Hepatocyte (in vitro differentiated cells): Measurements from ENCODE around the gene ARGFX. TPM values are rescaled to one million over a fixed set of nuclear protein-coding genes. Genes with fewer than 3 reads are reported as not detected.

ENCODE experiments used
- DNase-seq: peaks from one replicate; pipeline ENCODE4 v3.0.0-alpha.2; 2016; ENCODE audit warnings: low spot score
- H2AFZ ChIP-seq: fragments of 200-600 bp; sonication (generic); 2 replicates; pipeline ENCODE4 v1.6.0; 2016; ENCODE audit warnings: antibody characterized with exemption, mild to moderate bottlenecking
- H3K27ac ChIP-seq: fragments of 200-600 bp; sonication (generic); 2 replicates; pipeline ENCODE4 v1.5.1; 2016; ENCODE audit warnings: mild to moderate bottlenecking
- H3K27me3 ChIP-seq: fragments of 200-600 bp; sonication (generic); 2 replicates; pipeline ENCODE4 v1.6.1; 2016
- H3K36me3 ChIP-seq: fragments of 200-600 bp; sonication (generic); replicated peaks from 2 replicates; pipeline ENCODE4 v1.5.1; 2016; ENCODE audit warnings: low read depth; ENCODE audit not compliant: insufficient read depth
- H3K4me1 ChIP-seq: fragments of 200-600 bp; sonication (generic); 2 replicates; pipeline ENCODE4 v1.5.1; 2016; ENCODE audit warnings: mild to moderate bottlenecking, moderate library complexity; ENCODE audit not compliant: insufficient read depth
- H3K4me2 ChIP-seq: fragments of 200-600 bp; sonication (generic); 2 replicates; pipeline ENCODE4 v1.6.0; 2016
- H3K4me3 ChIP-seq: fragments of 200-600 bp; sonication (generic); 2 replicates; pipeline ENCODE4 v1.5.1; 2016; ENCODE audit warnings: mild to moderate bottlenecking
- H3K79me2 ChIP-seq: fragments of 200-600 bp; sonication (generic); 2 replicates; pipeline ENCODE4 v1.6.0; 2017; ENCODE audit warnings: mild to moderate bottlenecking
- H3K9me2 ChIP-seq: fragments of 200-600 bp; sonication (generic); replicated peaks from 2 replicates; pipeline ENCODE4 v1.6.0; 2017; ENCODE audit warnings: mild to moderate bottlenecking; ENCODE audit not compliant: insufficient read depth
- H3K9me3 ChIP-seq: fragments of 200-600 bp; sonication (generic); 2 replicates; pipeline ENCODE4 v1.5.1; 2016; ENCODE audit warnings: low read depth, mild to moderate bottlenecking
- H4K20me1 ChIP-seq: fragments of 200-600 bp; sonication (generic); 2 replicates; pipeline ENCODE4 v1.6.0; 2016; ENCODE audit warnings: mild to moderate bottlenecking; ENCODE audit not compliant: insufficient read depth, poor library complexity, severe bottlenecking
- EZH2 ChIP-seq: fragments of 200-600 bp; sonication (generic); IDR thresholded peaks from 2 replicates; pipeline ENCODE4 v1.6.1; 2016; ENCODE audit warnings: antibody characterized with exemption, mild to moderate bottlenecking, borderline replicate concordance
- EZH2phosphoT487 ChIP-seq: fragments of 200-600 bp; sonication (generic); IDR thresholded peaks from one replicate; pipeline ENCODE4 v1.6.1; 2018; ENCODE audit warnings: antibody characterized with exemption, mild to moderate bottlenecking, low read depth, moderate library complexity; ENCODE audit not compliant: unreplicated experiment, severe bottlenecking
- WGBS: methylation state at CpG from one replicate; pipeline ENCODE4 v1.1.6; 2016; ENCODE audit warnings: low lambda C conversion rate; ENCODE audit errors: missing lambda C conversion rate; 5-methylcytosine and 5-hydroxymethylcytosine counted together
- polyA plus RNA-seq: library from polyadenylated mRNA; unstranded; fragments of >200 nt; fragmentation: Nextera tagmentation; extraction: Ambion mirVana; gene quantifications from 2 replicates; pipeline ENCODE4 v1.2.1, GENCODE V29; 2016
- total RNA-seq: library from RNA; depleted of rRNA; stranded (reverse); fragments of >200 nt; gene quantifications from 2 replicates; pipeline ENCODE4 v1.2.3, GENCODE V29; 2014
- TF ChIP-seq, protein P1 (sequence below): fragments of 200-600 bp; sonication (generic); IDR thresholded peaks from 2 replicates; pipeline ENCODE4 v1.5.1; 2016; ENCODE audit warnings: antibody characterized with exemption, mild to moderate bottlenecking; ENCODE audit not compliant: poor library complexity

ARGFX gene
- total and polyA plus RNA-seq, 2 experiments from 2014 or later, result not detected

DNA sequence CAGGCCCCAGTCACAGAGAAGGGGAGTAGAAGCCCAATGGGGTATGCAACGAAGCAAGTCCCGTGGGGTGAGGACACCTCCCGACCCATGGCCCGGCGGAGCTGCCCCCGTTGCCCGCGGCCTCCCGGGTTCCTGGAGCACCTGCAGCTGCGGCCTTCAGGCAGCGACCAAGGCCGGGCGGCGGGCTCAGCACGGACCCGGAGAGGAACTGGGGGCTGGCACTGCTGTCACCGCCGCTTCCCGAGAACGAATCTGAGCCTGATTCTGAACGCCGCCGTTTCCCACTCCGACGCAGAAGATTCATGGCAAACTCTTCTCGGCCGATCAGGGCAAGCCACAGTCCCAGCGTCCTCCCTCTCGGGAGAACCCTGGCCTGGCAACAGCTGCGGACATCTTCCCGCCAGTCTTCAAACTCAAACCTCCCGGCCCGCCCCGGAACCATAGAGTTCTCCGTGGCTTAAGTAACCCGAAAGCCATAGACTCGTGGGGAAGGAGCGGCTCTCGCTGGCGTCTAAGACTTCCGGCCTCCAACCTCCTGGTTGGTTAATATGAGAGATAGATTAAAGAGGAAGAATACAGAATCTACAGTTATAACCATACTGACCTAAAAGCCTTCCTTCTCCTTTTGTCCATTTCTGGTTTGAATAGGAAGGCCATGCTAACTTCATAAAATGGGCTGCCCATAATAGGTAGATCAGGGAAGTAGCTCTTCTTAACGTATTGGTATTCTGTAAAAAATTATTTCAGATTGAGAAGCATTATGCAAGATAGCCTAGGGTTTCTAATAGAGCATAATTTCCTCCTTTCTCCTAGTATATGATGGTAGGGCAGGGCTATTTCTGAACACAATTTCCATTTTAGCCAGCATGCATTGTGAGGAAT, 21.9 kb upstream of the ARGFX start, which contains the start of gene POLQ:
TSS of gene POLQ (minus strand) at position 415 of the 882 bp plus-strand sequence. CDS start at position 304, 111 bp downstream.
- H3K9me2 ChIP-seq, result no peaks in the 10 kb centered on the region
- H3K9me3 ChIP-seq, result no peaks in the 10 kb centered on the region
- H3K36me3 ChIP-seq, result no peaks in the 10 kb centered on the region
- peaks cover 4% of the 10 kb centered on the region for H3K79me2 ChIP-seq
- no peaks in the 10 kb centered on the region for H4K20me1 ChIP-seq
- H3K4me3 ChIP-seq, result peak within 1 kb of the TSS; percentile 60
- peak; percentile 96 for DNase-seq
- WGBS, result 1% methylated on average over 42 of the region's 42 CpGs
- TF ChIP-seq EZH2phosphoT487, result no peak
- TF ChIP-seq, protein P1, sequence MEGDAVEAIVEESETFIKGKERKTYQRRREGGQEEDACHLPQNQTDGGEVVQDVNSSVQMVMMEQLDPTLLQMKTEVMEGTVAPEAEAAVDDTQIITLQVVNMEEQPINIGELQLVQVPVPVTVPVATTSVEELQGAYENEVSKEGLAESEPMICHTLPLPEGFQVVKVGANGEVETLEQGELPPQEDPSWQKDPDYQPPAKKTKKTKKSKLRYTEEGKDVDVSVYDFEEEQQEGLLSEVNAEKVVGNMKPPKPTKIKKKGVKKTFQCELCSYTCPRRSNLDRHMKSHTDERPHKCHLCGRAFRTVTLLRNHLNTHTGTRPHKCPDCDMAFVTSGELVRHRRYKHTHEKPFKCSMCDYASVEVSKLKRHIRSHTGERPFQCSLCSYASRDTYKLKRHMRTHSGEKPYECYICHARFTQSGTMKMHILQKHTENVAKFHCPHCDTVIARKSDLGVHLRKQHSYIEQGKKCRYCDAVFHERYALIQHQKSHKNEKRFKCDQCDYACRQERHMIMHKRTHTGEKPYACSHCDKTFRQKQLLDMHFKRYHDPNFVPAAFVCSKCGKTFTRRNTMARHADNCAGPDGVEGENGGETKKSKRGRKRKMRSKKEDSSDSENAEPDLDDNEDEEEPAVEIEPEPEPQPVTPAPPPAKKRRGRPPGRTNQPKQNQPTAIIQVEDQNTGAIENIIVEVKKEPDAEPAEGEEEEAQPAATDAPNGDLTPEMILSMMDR, result no peak
- no peak for TF ChIP-seq EZH2
- peak within 1 kb of the TSS; percentile 85 for H3K4me2 ChIP-seq
- peak within 1 kb of the TSS; percentile 96 for H2AFZ ChIP-seq
- H3K27ac ChIP-seq, result peak within 1 kb of the TSS; percentile 41
- no peaks in the 10 kb centered on the region for H3K27me3 ChIP-seq
- no peaks in the 10 kb centered on the region for H3K4me1 ChIP-seq

DNA sequence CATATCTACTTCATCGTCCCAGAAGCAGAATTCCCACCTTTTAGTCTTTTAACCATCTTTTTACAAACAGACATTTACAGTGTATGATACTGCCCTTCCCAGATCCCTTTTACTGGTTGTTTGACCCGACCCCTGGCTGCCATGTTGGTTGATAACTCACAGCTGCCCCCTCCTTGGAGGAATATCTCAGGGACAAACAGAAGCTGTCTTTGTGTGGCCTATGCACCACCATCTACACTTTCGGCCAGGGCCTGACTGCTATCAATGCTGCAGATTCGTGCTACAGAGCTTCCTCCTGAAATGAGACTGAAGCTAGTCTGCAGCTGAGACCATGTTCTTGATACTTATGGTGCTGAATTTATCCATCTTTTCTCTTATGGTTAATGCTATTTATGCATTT, 15.4 kb upstream of the ARGFX start:
- H3K27ac ChIP-seq, result no peak overlapping the region
- no peaks in the 10 kb centered on the region for H3K4me1 ChIP-seq
- no peaks in the 10 kb centered on the region for H3K9me2 ChIP-seq
- 51% methylated on average over 4 of the region's 4 CpGs for WGBS
- H4K20me1 ChIP-seq, result no peaks in the 10 kb centered on the region
- H3K27me3 ChIP-seq, result no peaks in the 10 kb centered on the region
- H3K9me3 ChIP-seq, result no peaks in the 10 kb centered on the region
- no peaks in the 10 kb centered on the region for H3K79me2 ChIP-seq
- no peak for DNase-seq
- H3K36me3 ChIP-seq, result no peaks in the 10 kb centered on the region
- H2AFZ ChIP-seq, result no peak overlapping the region
- H3K4me2 ChIP-seq, result peak overlapping the region; percentile 24
- H3K4me3 ChIP-seq, result no peak overlapping the region
- TF ChIP-seq, protein P1, result no peak
- TF ChIP-seq EZH2phosphoT487, result no peak
- TF ChIP-seq EZH2, result no peak

DNA sequence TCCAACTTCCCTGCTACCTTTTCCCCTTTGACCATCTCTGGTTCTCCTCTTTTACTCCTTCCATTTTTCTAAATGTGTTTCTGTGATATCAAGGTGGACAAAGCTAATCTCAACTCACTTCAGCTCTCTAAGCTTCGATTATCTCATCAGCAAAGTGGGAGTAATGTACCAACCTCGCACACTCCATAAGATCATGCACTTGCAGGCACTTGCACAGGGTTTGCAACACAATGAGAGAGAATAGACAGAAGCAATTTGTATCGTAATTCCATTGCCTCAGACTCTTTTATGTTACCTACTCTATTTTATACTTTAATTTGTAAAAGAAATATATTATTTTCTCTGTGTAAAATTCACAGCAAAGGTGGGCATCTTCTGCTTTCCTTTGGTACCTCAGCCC, 15.0 kb upstream of the ARGFX start:
- DNase-seq, result no peak
- H2AFZ ChIP-seq, result no peak overlapping the region
- WGBS, result 91% methylated on average over 3 of the region's 3 CpGs

More for the DNA sequence above, 15.0 kb upstream of the ARGFX start:
- Histone ChIP-seq H3K9me2 (no peaks in the 10 kb centered on the region), H3K36me3 (no peaks in the 10 kb centered on the region), H4K20me1 (no peaks in the 10 kb centered on the region), H3K79me2 (no peaks in the 10 kb centered on the region), H3K4me2 (no peak overlapping the region), H3K27me3 (no peaks in the 10 kb centered on the region), H3K4me3 (no peak overlapping the region), H3K27ac (no peak overlapping the region), H3K9me3 (no peaks in the 10 kb centered on the region), H3K4me1 (no peaks in the 10 kb centered on the region)
- TF ChIP-seq, protein P1, result no peak
- TF ChIP-seq EZH2phosphoT487 (no peak), EZH2 (no peak)
